Keratinocyte (primary cell): ENCODE results near the gene MAP3K5. TPM values are rescaled to one million over a fixed set of nuclear protein-coding genes. Genes with fewer than 3 reads are reported as not detected.

Experiments used
- DNase-seq: peaks from one replicate; pipeline ENCODE4 v3.0.0-alpha.2; 2011; ENCODE audit warnings: low read depth, missing footprints, low spot score
- FAIRE-seq: peaks from 2 replicates; lab custom pipeline; 2011; peaks lifted over from hg19 to GRCh38; lab: Jason Lieb, UNC
- H2AFZ ChIP-seq: 2 replicates; pipeline ENCODE4 v1.6.0; 2012; ENCODE audit warnings: low read length, control low read depth, inconsistent platforms; ENCODE audit not compliant: control insufficient read depth
- H3K27ac ChIP-seq: 2 replicates; pipeline ENCODE4 v1.5.1; 2011; ENCODE audit warnings: low read length; ENCODE audit not compliant: control insufficient read depth, insufficient read depth
- H3K27me3 ChIP-seq: 3 replicates; pipeline ENCODE4 v1.6.0; 2011; ENCODE audit warnings: low read length; ENCODE audit not compliant: control insufficient read depth, insufficient read depth; ENCODE audit errors: extremely low read depth
- H3K36me3 ChIP-seq, 2 experiments: 2 replicates in 1 of 2; 3 replicates in 1 of 2; pipeline ENCODE4 v1.5.1; 2011; ENCODE audit warnings: low read length in 2 of 2, mild to moderate bottlenecking in 1 of 2; ENCODE audit not compliant: control insufficient read depth in 2 of 2, insufficient read depth in 2 of 2; ENCODE audit errors: extremely low read depth in 1 of 2
- H3K4me1 ChIP-seq: 3 replicates; pipeline ENCODE4 v1.5.1; 2011; ENCODE audit warnings: low read length; ENCODE audit not compliant: control insufficient read depth, insufficient read depth; ENCODE audit errors: extremely low read depth
- H3K4me2 ChIP-seq: 3 replicates; pipeline ENCODE4 v1.6.0; 2011; ENCODE audit warnings: low read depth, low read length; ENCODE audit not compliant: control insufficient read depth, insufficient read depth; ENCODE audit errors: extremely low read depth
- H3K4me3 ChIP-seq, 3 experiments: fragments of 200-600 bp in 1 of 3; sonication (generic) in 1 of 3; 2 replicates in 2 of 3; 3 replicates in 1 of 3; pipeline ENCODE4 v1.5.1; 2011 to 2016; ENCODE audit warnings: low read length in 3 of 3, mild to moderate bottlenecking in 3 of 3, control low read depth in 2 of 3, inconsistent platforms in 1 of 3, low read depth in 1 of 3, mixed read lengths in 1 of 3, mixed run types in 1 of 3, moderate library complexity in 1 of 3; ENCODE audit not compliant: control insufficient read depth in 2 of 3, insufficient read depth in 2 of 3; ENCODE audit errors: extremely low read depth in 1 of 3
- H3K79me2 ChIP-seq: 2 replicates; pipeline ENCODE4 v1.6.0; 2012; ENCODE audit warnings: low read length; ENCODE audit not compliant: control insufficient read depth, insufficient read depth
- H3K9ac ChIP-seq: 3 replicates; pipeline ENCODE4 v1.6.0; 2011; ENCODE audit warnings: low read length; ENCODE audit not compliant: control insufficient read depth, insufficient read depth; ENCODE audit errors: extremely low read depth
- H3K9me1 ChIP-seq: 3 replicates; pipeline ENCODE4 v1.6.0; 2011; ENCODE audit warnings: low read length; ENCODE audit not compliant: control insufficient read depth, insufficient read depth; ENCODE audit errors: extremely low read depth
- H3K9me3 ChIP-seq: 2 replicates; pipeline ENCODE4 v1.5.1; 2012; ENCODE audit warnings: low read depth, low read length; ENCODE audit not compliant: control insufficient read depth
- H4K20me1 ChIP-seq: 3 replicates; pipeline ENCODE4 v1.6.0; 2011; ENCODE audit warnings: low read length; ENCODE audit not compliant: control insufficient read depth, insufficient read depth; ENCODE audit errors: extremely low read depth
- CTCF ChIP-seq, 3 experiments: IDR thresholded peaks in 1 of 3; conservative IDR thresholded peaks in 1 of 3; optimal IDR thresholded peaks in 1 of 3; 2 replicates in 2 of 3; 3 replicates in 1 of 3; pipeline versions ENCODE3 to v1.5.1; 2011; ENCODE audit warnings: low read length in 3 of 3, mild to moderate bottlenecking in 3 of 3, moderate library complexity in 2 of 3, control low read depth in 1 of 3, inconsistent platforms in 1 of 3; ENCODE audit not compliant: insufficient read depth in 2 of 3; ENCODE audit errors: extremely low read depth in 1 of 3
- EZH2 ChIP-seq: IDR thresholded peaks from one replicate; pipeline ENCODE4 v1.6.1; 2012; ENCODE audit warnings: inconsistent platforms, mild to moderate bottlenecking, low read length, moderate library complexity
- dilution Hi-C: fragments of 300-500 bp; cut with MboI; formaldehyde crosslinking; loops from one replicate; pipeline ENCODE4 v1.7.0; 2020; ENCODE audit warnings: low sequenced_read_pairs; ENCODE audit not compliant: extremely low pct_ligation_motif_present
- polyA plus RNA-seq, 5 experiments: library from polyadenylated mRNA; depleted of rRNA in 3 of 5; stranded (reverse) in 3 of 5; stranded (forward) in 1 of 5; unstranded in 1 of 5; fragments of >200 nt; gene quantifications; 1 replicate in 1 of 5; 2 replicates in 3 of 5; 3 replicates in 1 of 5; pipeline versions ENCODE4 v1.2.1 to v1.2.3, GENCODE V29; 2011 to 2012; ENCODE audit warnings: missing spikeins in 2 of 5, low read depth in 1 of 5, low replicate concordance in 1 of 5

MAP3K5 gene
- polyA plus RNA-seq, 1 donor (not counting 4 experiments of a cell fraction or from before 2014, with no cell fraction given) = 3.4 TPM

- Histone ChIP-seq H2AFZ (no peak overlapping the region), H3K79me2 (no peaks in the 10 kb centered on the region), H3K27ac (no peak overlapping the region), H3K9ac (no peak overlapping the region), H3K36me3 (no peaks in the 10 kb centered on the region), H3K9me3 (no peaks in the 10 kb centered on the region), H4K20me1 (no peaks in the 10 kb centered on the region), H3K9me1 (no peaks in the 10 kb centered on the region), H3K27me3 (no peaks in the 10 kb centered on the region), H3K4me1 (peaks cover 42% of the 10 kb centered on the region), H3K4me2 (no peak overlapping the region), H3K4me3 (no peak overlapping the region)
- DNase-seq (no peak), FAIRE-seq (no peak)
- dilution Hi-C loops = no loop called here
- TF ChIP-seq CTCF (optimal IDR thresholded peaks at IDR 0.05 in 1 of 3, IDR thresholded peaks at IDR 0.05 in 1 of 3, conservative IDR thresholded peaks at IDR 0.05 in 1 of 3; ENCODE audit: extremely low read depth in 1 of 3, insufficient read depth in 2 of 3, low read length in 3 of 3) (no peak), EZH2 (no peak)
Measured at GRCh38 chr6:136611133-136611532, 181.1 kb downstream of the MAP3K5 start.

- H3K9ac ChIP-seq = no peak overlapping the region
- peak overlapping the region; percentile 37 for H3K4me2 ChIP-seq
- dilution Hi-C loops = no loop called here
- no peaks in the 10 kb centered on the region for H3K27me3 ChIP-seq
- H3K79me2 ChIP-seq = no peaks in the 10 kb centered on the region
- no peaks in the 10 kb centered on the region for H4K20me1 ChIP-seq
- DNase-seq (peak; percentile 90), FAIRE-seq (peak; percentile 90)
- H3K9me3 ChIP-seq = no peaks in the 10 kb centered on the region
- H3K36me3 ChIP-seq = no peaks in the 10 kb centered on the region
- H2AFZ ChIP-seq = no peak overlapping the region
- TF ChIP-seq EZH2 (no peak), CTCF (optimal IDR thresholded peaks at IDR 0.05 in 1 of 3, IDR thresholded peaks at IDR 0.05 in 1 of 3, conservative IDR thresholded peaks at IDR 0.05 in 1 of 3; ENCODE audit: extremely low read depth in 1 of 3, insufficient read depth in 2 of 3, low read length in 3 of 3) (no peak)
- H3K9me1 ChIP-seq = no peaks in the 10 kb centered on the region
- H3K27ac ChIP-seq = peak overlapping the region; percentile 65
- H3K4me3 ChIP-seq = no peak overlapping the region
- peaks cover 42% of the 10 kb centered on the region for H3K4me1 ChIP-seq
Measured at GRCh38 chr6:136609873-136610706, 182.2 kb downstream of the MAP3K5 start.
